ENCODE measurements around the gene LRP1B.

DNA sequence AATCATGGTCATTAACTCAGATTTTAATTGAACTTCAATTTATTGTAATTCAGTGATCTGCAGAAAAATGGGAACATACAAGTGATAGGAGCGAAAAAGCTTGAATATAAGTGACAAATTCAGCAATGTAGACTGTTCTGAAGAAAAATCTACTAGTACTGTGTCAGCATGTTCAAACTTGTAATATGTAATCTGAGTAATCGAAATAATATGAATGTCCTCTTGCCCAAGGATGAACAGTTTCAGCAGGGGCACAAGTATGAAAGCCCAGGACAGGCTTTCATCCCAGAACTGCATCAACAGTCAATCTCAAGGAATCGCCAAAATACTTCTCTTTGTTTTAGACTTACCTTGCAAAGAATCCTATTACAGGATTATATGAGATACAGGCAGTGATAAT, 1110.5 kb downstream of the LRP1B start:
- no peak for TF ChIP-seq EZH2 (IDR thresholded peaks at IDR 0.05; ENCODE audit: borderline replicate concordance, insufficient read depth, low read depth, low read length, poor library complexity, severe bottlenecking)
- TF ChIP-seq, protein P1, sequence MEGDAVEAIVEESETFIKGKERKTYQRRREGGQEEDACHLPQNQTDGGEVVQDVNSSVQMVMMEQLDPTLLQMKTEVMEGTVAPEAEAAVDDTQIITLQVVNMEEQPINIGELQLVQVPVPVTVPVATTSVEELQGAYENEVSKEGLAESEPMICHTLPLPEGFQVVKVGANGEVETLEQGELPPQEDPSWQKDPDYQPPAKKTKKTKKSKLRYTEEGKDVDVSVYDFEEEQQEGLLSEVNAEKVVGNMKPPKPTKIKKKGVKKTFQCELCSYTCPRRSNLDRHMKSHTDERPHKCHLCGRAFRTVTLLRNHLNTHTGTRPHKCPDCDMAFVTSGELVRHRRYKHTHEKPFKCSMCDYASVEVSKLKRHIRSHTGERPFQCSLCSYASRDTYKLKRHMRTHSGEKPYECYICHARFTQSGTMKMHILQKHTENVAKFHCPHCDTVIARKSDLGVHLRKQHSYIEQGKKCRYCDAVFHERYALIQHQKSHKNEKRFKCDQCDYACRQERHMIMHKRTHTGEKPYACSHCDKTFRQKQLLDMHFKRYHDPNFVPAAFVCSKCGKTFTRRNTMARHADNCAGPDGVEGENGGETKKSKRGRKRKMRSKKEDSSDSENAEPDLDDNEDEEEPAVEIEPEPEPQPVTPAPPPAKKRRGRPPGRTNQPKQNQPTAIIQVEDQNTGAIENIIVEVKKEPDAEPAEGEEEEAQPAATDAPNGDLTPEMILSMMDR (IDR thresholded peaks at IDR 0.05): no peak
